Testis (tissue), 2 donors: Measurements from ENCODE around the gene CNGA3.

ENCODE experiments used
- CTCF ChIP-seq, 3 experiments: fragments of 450-650 bp in 2 of 3; fragments of 200-600 bp in 1 of 3; sonication (generic) in 1 of 3; IDR thresholded peaks; one replicate each; pipeline ENCODE4 v1.5.1; 2016 to 2019; ENCODE audit warnings: antibody characterized with exemption in 3 of 3, mild to moderate bottlenecking in 2 of 3, moderate library complexity in 1 of 3
- POLR2A ChIP-seq: fragments of 450-650 bp; IDR thresholded peaks from one replicate; pipeline ENCODE4 v1.6.1; 2017; ENCODE audit warnings: antibody characterized with exemption, mild to moderate bottlenecking, moderate library complexity

GRCh38 chr2:98317214-98317613 is 29.0 kb upstream of the CNGA3 start:
- TF ChIP-seq CTCF (IDR thresholded peaks at IDR 0.05) (no peak), POLR2A (no peak)
